GM19452 (cell line): Measurements from ENCODE around the gene SMARCD3.

Source experiments
- ATAC-seq: cut with Tn5 transposase; IDR thresholded peaks from one replicate; pipeline ENCODE4 v1.9.1; 2021; ENCODE audit not compliant: unreplicated experiment

SMARCD3 gene

DNA sequence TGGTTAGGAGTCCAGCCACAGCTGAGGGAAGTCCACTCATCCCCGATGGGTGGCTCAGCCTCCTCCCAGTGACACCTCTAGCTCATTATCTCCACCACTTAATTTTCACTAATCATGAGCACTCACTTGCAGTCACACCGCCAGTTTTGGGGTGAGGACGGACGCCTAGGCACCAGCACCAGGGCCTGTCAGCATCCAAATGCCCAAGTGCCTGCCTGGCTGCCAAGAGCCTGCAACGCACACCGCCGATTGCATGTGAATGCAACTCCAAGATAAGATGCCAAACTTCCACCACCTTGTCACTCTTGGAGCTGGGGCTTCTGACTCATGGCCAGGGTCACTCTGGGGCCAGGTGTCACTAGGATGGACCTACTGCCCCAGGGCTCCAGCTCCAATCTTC, 24.4 kb upstream of the SMARCD3 start:
- ATAC-seq = no peak

GRCh38 chr7:151272405-151272804, 23.9 kb upstream of the SMARCD3 start:
- no peak for ATAC-seq

GRCh38 chr7:151271699-151272355, 23.3 kb upstream of the SMARCD3 start:
- ATAC-seq = no peak

- no peak for ATAC-seq
Measured at GRCh38 chr7:151269511-151269910, 21.0 kb upstream of the SMARCD3 start.

DNA sequence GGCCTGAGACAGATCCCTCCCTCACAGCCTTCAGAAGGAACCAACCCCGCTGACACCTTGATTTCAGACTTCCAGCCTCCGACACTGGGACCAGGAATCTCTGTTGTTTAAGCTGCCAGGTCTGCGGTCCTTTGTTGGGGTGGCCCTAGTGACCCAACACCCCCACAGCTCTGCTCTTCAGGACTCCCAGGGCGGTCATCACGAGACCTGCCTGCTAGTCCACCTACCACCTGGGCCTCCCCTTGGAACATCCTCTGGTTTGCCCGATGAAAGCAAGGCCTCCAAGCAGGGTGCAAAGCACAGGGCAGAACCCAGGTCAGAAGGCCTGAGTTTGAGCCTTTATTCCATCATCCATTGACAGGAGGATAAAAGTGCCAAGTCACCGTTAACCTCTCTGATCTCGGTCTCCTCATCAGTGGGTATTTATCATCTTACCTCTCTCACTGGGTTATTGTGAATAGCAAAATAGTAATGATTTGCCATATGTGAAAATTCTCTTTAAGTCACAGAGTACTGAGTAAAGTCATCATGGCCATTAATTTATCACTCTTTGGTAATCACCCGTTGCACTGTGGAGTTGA, 16.9 kb upstream of the SMARCD3 start:
- ATAC-seq = no peak

GRCh38 chr7:151264615-151265014, 16.1 kb upstream of the SMARCD3 start:
- no peak for ATAC-seq

- ATAC-seq = no peak
Measured at GRCh38 chr7:151261529-151261928, 13.0 kb upstream of the SMARCD3 start.

- ATAC-seq = no peak
Measured at GRCh38 chr7:151260883-151261282, 12.4 kb upstream of the SMARCD3 start.

- ATAC-seq = no peak
Measured at GRCh38 chr7:151260471-151260870, 12.0 kb upstream of the SMARCD3 start.

GRCh38 chr7:151257990-151258389, 9.5 kb upstream of the SMARCD3 start:
- ATAC-seq = no peak

DNA sequence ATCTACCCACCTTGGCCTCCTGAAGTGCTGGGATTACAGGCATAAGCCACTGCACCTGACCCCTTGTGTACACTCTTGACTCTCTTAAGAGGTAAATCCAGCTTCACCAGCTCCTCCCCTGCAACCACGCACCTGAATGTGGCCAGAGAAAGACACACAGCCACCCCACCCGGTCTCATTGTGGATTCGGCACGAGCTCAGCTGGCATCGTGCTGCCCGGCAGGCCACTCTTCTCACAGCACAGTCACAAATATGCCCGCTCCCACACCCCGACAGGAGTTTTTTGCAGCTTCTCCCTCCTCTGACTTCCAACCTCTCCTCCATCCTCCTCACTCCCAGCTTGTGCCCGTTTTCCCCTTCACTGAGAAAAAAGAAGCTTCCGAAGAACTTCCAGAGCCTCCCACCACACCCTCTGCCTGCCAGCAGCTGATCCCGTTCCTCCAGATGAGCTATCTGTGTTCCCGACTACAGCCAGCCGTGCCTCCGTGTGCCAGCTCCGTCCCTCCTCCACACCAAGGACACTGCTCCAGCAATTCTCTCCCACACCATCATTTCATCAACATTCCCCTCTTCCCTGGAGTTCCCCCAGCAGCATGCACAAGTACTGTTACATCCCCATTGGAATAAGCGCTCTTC, 8.0 kb upstream of the SMARCD3 start:
- no peak for ATAC-seq

DNA sequence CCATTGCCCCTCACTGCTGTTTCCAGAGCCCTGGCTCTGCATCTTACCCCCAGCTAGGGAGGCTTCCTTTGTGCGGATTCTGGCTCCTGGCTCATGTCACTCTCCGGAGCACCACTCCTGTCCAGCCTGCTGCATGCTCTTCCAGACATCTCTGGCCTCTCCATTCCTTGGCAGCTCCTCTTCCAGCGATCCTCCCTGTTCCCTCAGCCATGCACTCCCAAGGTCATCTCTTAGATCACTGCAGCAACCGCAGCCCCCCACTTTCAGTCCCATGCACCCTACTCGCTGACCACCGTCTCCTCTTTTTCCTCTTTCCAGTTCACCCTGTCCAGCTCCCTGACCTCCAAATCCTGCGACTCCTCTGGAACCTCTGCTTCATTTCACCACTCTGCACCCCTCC, 6.9 kb upstream of the SMARCD3 start:
- ATAC-seq = no peak

DNA sequence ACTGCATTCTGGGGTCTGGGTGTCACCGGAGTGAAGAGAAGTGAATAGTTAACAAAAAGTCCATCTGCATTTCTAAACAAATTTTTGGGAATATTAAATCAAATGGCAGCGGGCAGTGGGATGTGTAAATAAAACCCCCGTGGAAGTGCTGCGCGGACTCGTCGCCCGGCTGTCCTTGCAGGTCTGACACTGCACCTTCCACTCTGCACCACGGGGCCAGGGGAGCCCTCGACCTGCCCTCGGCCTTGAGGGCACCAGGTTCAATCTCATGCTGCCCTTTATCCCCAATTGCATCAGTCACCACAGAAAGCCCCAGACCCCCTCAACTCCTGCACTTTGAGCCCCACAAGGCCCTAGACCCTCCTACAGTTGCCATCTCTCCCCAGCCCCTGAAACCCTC, 6.4 kb upstream of the SMARCD3 start:
- no peak for ATAC-seq

- no peak for ATAC-seq
Measured at GRCh38 chr7:151254316-151254715, 5.8 kb upstream of the SMARCD3 start.

GRCh38 chr7:151252961-151253711, 4.6 kb upstream of the SMARCD3 start:
- ATAC-seq = no peak

DNA sequence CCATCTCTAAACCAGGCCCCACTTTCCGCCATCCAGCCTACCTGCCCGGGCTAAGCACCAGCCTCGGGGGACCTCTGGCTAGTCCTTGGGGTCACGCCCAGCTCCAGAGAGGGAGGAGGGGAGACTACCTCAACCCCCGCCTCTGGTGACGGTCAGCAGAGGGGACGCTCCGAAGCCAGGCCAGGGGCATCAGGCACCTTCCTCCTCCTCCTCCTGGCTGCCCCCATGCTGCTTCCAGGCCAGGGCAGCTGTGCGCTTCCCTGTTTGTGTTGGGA, 4.0 kb upstream of the SMARCD3 start:
- no peak for ATAC-seq

GRCh38 chr7:151251689-151252560, 3.4 kb upstream of the SMARCD3 start:
- ATAC-seq = no peak

DNA sequence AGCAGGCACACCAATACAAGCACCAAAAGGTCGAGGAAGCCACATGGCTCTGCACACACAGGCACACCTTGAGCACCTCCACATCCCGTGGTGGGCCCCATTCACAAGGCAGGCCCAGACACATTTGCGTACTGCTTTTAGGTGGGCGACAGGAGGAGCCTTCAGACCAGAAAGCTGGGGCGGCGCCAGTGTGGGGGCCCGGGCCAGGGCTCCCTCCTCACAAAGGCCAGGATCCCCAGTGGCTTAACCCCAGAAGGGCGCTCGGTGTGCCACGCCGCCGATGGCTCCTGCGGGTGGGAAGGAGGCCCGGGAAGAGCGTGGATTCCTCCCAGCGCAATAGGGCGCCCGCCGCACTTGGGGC, 2.8 kb upstream of the SMARCD3 start:
- no peak for ATAC-seq

GRCh38 chr7:151250181-151251132, 2.0 kb upstream of the SMARCD3 start:
- ATAC-seq = no peak

GRCh38 chr7:151249732-151250072, 1.2 kb upstream of the SMARCD3 start:
- ATAC-seq = no peak
